GM19372 (cell line): ENCODE results near the gene KCTD16.
A peak's percentile ranks its signal among the peaks of the same experiment; 100 is the strongest.

Experiments
- ATAC-seq: cut with Tn5 transposase; IDR thresholded peaks from one replicate; pipeline ENCODE4 v1.9.1; 2021; ENCODE audit warnings: mild to moderate bottlenecking, low read depth, moderate library complexity; ENCODE audit not compliant: unreplicated experiment

The KCTD16 gene

DNA sequence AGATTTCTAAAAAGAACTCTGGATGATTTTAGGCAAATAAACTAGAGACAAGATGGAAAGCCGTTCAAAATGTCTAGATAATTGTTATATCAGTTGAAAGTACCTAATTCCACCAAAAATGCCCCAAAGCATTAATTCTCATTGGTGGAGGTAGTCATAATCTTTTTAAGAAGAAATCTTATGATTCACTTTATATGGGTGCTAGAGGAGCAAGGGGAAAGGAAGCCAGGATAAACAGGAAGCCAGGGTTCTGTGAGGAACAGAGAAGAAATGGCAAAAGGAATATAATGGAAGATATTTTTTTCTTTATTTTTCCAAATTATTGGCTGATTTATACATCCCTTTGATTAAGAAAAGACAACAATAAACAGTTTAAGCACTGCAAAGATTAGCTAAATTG is 8.0 kb upstream of the KCTD16 start:
- no peak for ATAC-seq

- no peak for ATAC-seq
Measured at GRCh38 chr5:144166696-144167095, 4.0 kb upstream of the KCTD16 start.

DNA sequence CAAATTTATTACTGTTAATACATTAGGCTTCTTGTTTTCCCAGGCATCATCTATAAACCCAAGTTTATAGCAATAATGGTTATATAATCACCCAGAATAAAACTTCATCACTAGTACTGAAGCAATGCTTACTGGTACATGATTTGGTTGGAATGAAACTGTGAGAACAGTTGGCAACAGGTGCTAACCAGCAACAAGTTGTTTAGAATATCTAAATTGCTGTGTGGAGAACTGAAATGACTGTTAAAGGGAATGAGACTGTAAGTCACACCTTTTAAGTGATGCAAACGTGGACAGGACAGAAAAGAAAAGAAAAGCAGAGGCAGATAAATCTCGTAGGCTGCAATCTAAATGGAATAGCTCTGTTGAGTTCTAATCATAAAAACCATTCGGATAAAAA is 2.7 kb upstream of the KCTD16 start:
- no peak for ATAC-seq

- no peak for ATAC-seq
Measured at GRCh38 chr5:144169904-144170275, 783 bp upstream of the KCTD16 start.

GRCh38 chr5:144173766-144174165 is 3.1 kb downstream of the KCTD16 start:
- ATAC-seq: no peak

- no peak for ATAC-seq
Measured at GRCh38 chr5:144177548-144177947, 6.9 kb downstream of the KCTD16 start.

GRCh38 chr5:144179226-144179625 is 8.6 kb downstream of the KCTD16 start:
- no peak for ATAC-seq

DNA sequence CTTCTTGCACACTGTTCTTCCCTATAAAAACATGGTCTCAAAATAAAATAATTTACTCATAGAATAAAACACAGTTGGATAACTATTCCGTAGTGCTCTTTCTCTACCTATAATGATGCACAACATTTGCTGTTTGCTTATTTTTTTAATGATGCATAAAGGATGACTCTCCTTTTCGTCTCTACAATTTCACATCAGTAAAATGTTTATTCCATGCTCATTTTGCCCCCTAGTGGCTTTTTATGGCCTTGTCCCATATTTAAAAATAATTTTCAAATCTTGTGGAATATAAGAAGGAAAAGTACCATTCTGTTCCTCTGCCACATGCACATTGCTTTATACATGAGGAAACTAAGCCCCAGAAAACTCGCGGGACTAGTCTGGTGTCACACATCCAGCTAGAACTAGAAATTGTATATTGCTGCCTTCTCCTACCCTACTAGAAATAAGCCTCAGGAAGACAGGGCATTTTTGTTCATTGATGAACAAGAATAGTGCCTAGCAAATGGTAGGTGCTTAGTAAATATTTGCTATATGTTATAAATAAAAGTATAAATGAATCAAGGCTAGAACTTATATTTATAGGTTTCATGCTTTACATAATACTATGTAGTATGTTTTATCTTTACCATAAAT is 12.7 kb downstream of the KCTD16 start:
- ATAC-seq: no peak

DNA sequence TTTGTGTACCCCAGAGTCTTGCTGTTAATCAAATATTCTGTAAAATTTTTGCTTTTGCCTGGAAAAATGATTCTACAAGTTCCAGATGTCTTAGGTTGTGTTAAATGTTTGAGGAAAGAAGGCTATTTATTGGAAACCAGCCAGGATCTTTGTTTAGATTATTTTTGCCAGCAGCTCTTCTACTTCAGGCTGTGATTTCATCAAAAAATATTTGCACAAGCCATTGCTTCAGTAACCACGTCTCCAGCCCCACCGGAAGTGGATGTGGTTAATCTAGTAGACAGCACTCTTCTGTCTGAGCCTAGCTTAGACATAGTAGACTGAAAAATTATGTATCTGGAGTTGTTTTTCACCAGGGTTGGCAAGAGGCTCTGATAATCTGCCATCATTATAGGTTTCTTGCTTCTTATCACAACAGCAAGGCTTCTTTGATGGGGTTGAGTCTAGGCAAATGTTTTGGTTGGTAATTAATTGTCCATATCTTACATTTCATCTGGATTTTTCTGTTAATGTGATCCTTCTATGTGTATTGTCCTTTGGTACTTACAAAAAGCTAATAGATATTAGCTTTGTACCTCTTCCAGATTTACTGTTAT is 17.1 kb downstream of the KCTD16 start:
- ATAC-seq: peak; percentile 60

DNA sequence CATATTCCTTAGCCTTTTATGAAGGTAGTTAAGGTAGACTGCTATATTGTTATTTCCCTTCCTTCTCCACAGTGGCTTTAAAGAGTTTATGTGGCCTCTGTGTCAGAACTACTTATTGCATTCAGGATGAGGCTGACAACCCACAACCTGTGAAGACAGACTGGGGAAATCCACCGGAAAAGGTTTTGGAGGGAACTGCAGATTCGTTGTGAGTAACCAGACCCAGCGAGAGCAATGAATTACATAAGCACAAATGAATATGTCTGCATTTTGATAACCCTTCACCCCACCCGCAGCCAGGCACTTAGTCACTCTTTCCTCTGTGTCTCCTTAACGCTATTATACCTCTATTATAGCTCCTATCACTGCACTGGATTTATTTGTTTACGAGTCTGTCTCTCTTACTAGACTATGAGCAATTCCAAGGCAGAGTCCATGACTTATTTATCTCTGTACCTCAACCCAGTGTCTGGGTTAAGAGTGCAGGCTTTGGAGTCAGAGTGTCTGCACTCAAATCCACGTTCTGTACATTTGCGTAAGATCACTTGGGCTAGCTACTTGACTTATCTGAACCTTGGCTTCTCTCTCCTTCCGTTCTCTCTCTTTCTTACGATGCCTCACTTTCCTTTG is 19.2 kb downstream of the KCTD16 start:
- ATAC-seq: peak; percentile 40

DNA sequence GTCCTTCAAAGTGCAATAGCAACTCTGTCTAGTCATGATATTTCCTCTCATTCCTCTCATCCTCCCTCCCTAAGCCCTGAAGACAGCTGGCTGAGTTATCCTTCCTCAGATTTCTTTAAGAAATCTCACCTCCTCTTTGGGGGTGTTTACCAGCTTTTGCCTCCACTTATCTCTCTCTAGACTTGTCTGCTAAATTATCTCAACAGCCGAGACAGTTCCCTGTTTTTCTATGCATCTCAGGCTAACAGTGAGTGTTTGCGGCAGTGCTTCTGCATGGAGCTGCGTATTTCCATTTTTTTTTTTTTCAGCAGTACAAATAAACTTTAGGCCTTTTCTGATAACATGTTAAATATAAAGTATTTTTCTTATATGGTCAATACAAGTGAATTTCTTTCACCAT is 20.9 kb downstream of the KCTD16 start:
- no peak for ATAC-seq

DNA sequence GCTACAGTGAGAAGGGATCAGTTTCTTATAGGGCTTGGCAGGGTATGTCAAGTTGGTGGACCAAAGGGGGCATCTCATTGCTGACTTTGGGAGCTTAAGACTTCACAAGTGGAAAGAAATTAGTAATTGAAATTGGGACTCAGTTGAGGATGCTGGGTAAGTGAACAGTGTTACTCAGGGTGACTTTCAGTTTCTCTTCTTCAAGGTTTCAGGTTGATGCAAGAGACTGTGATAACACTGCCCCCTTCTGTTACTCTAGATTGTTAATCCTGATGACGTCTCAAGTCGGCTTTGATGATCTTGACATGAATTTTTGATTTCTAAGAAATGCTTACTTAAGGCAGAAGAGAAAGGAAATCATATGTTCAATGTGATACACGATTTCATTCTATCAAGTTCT is 21.3 kb downstream of the KCTD16 start:
- peak; percentile 90 for ATAC-seq

DNA sequence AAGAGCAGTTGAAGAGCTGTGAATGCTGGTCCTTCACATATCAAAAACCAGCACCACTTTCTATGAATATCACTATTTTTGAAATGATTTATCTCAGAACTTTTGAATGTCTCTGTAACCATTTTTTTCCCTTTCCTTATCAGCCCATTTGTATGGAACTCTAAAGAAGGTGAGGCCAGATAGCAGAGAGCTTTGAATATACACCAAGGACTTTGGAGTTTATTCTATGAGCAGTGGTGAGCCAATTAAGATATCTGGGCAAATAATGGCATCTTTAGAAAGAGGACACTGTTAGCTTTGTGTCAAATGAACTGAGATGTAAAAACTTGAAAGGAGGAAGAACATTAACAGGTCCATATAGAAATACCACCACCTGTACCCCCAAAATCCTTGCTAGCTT is 22.0 kb downstream of the KCTD16 start:
- no peak for ATAC-seq

DNA sequence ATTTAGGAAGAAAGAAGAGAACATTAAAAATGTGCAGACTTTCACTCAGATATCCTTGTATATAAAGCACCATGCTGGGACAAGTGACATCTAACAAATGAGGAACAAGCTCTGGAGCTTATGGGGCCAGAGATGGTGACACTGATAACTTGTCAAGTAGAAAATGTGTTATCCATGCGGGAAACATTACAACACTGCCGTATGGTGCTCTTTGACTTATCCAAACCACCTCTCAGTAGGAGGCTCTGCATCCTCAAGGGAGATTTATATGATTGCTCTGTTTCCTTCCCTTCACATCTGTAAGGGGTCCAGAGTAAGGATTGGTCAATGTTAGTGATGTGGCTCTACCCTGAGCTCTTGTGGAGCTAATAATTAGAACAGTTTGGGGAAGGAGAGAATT is 23.5 kb downstream of the KCTD16 start:
- ATAC-seq: no peak

DNA sequence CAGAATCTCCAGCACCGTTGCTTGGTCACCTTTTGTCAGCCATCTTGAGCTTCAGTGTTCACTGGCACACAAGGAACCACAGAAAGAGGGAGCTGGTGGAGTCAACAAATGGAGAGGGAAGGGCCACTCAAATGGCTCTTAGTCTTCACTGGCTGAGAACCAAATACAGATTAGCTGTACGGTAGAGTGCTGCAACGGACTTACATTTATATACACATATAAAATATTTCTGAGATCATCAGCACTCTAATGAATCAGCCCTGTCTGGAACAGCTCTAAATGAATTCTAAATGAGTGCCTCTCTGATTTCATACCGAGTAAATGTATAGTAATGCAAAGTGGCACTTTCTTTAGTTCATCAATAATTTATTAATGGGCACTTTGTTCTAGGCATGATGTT is 24.8 kb downstream of the KCTD16 start:
- ATAC-seq: no peak

- ATAC-seq: no peak
Measured at GRCh38 chr5:144196612-144197011, 25.9 kb downstream of the KCTD16 start.

GRCh38 chr5:144198386-144198785 is 27.7 kb downstream of the KCTD16 start:
- ATAC-seq: no peak

- ATAC-seq: no peak
Measured at GRCh38 chr5:144201588-144201987, 30.9 kb downstream of the KCTD16 start.

GRCh38 chr5:144202072-144202471 is 31.4 kb downstream of the KCTD16 start:
- no peak for ATAC-seq

GRCh38 chr5:144202726-144203125 is 32.1 kb downstream of the KCTD16 start:
- ATAC-seq: no peak

DNA sequence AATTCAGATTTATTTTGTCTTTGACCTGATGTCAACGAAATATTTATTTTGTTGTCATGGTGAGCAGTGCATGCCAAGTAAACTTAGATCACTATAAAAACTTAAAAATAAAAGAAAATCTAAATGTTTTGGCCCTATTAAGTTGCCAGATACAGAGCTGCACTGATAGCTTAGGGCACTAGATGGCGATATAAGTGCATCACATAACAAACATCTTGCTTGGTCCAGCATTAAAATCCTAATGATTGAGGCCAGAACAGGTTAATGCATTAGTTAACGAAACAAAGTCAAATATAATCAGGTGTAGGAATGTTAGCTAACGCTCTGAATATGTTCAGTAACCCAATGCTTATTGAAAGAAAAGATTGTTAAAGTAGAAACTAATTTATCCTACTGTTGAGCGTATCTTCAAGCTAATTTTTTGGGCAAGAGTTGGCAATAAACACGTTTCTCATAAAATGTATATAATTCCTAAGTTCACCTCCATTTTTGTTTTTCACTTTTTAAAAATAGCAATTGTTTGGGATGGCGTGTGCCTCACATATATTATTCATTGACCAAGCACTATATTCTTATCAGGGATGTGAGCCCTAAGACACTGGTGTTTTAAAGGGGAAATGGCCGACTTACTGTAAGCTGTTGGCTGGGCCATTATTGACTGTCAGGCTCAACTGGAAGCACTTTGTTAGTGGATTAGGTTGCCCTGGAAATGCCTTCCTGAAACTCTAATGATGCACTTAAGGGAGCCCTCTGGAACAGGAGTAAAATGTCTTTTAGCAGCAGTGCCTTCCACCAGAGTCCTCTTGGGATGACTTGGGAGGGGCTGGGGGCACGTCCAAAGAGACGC is 33.3 kb downstream of the KCTD16 start:
- ATAC-seq: peak; percentile 74
